ENCODE data around the gene PHLDB3.

- TF ChIP-seq POLR2AphosphoS5 (IDR thresholded peaks at IDR 0.05; ENCODE audit: low read depth, low read length) (no peak), IRF3 (IDR thresholded peaks at IDR 0.05; ENCODE audit: low read depth, low read length) (no peak), NFIC (IDR thresholded peaks at IDR 0.05; ENCODE audit: borderline replicate concordance) (no peak), YY1 (IDR thresholded peaks at IDR 0.05; ENCODE audit: low read depth) (no peak)
- TF ChIP-seq, protein P1, sequence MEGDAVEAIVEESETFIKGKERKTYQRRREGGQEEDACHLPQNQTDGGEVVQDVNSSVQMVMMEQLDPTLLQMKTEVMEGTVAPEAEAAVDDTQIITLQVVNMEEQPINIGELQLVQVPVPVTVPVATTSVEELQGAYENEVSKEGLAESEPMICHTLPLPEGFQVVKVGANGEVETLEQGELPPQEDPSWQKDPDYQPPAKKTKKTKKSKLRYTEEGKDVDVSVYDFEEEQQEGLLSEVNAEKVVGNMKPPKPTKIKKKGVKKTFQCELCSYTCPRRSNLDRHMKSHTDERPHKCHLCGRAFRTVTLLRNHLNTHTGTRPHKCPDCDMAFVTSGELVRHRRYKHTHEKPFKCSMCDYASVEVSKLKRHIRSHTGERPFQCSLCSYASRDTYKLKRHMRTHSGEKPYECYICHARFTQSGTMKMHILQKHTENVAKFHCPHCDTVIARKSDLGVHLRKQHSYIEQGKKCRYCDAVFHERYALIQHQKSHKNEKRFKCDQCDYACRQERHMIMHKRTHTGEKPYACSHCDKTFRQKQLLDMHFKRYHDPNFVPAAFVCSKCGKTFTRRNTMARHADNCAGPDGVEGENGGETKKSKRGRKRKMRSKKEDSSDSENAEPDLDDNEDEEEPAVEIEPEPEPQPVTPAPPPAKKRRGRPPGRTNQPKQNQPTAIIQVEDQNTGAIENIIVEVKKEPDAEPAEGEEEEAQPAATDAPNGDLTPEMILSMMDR (IDR thresholded peaks at IDR 0.05): no peak
- TF ChIP-seq, protein P2, sequence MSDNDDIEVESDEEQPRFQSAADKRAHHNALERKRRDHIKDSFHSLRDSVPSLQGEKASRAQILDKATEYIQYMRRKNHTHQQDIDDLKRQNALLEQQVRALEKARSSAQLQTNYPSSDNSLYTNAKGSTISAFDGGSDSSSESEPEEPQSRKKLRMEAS (IDR thresholded peaks at IDR 0.05; ENCODE audit: low read depth): no peak
Measured at GRCh38 chr19:43538922-43539321, 34.4 kb upstream of the PHLDB3 start.

Measured in SK-N-SH (cell line).